CD14-positive monocyte (primary cell): ENCODE data around the gene KAZN. TPM values are rescaled to one million over a fixed set of nuclear protein-coding genes. Genes with fewer than 3 reads are reported as not detected.

Experiments
- DNase-seq, 3 donors: peaks; one replicate each; pipeline ENCODE4 v3.0.0-alpha.2; 2011 to 2022
- H2AFZ ChIP-seq: 2 replicates; pipeline ENCODE4 v1.6.0; 2012; ENCODE audit warnings: mild to moderate bottlenecking, low read depth, low read length, inconsistent platforms; ENCODE audit not compliant: insufficient read depth, poor library complexity, severe bottlenecking
- H3K27ac ChIP-seq, 2 donors: 1 replicate in 1 of 2; 2 replicates in 1 of 2; pipeline ENCODE4 v1.5.1; 2012 to 2013; ENCODE audit warnings: low read length in 2 of 2, control low read depth in 1 of 2, inconsistent platforms in 1 of 2, low read depth in 1 of 2, mild to moderate bottlenecking in 1 of 2
- H3K27me3 ChIP-seq, 2 donors: one replicate each; pipeline versions ENCODE4 v1.6.0 to v1.6.1; 2011 to 2013; ENCODE audit warnings: low read length in 2 of 2; ENCODE audit not compliant: control insufficient read depth in 2 of 2, insufficient read depth in 2 of 2
- H3K36me3 ChIP-seq, 2 donors: replicated peaks in 1 of 2; 1 replicate in 1 of 2; 2 replicates in 1 of 2; pipeline versions ENCODE4 v1.5.1 to v1.6.1; 2012 to 2013; ENCODE audit warnings: low read length in 2 of 2, control low read depth in 1 of 2, inconsistent platforms in 1 of 2, mild to moderate bottlenecking in 1 of 2; ENCODE audit not compliant: insufficient read depth in 2 of 2, control insufficient read depth in 1 of 2
- H3K4me1 ChIP-seq, 2 donors: 1 replicate in 1 of 2; 2 replicates in 1 of 2; pipeline versions ENCODE4 v1.5.1 to v1.6.1; 2012 to 2013; ENCODE audit warnings: low read length in 2 of 2, control low read depth in 1 of 2, inconsistent platforms in 1 of 2, mild to moderate bottlenecking in 1 of 2, moderate library complexity in 1 of 2; ENCODE audit not compliant: insufficient read depth in 2 of 2, control insufficient read depth in 1 of 2
- H3K4me2 ChIP-seq: replicated peaks from 2 replicates; pipeline ENCODE3; 2012; ENCODE audit warnings: low read length, moderate library complexity, mild to moderate bottlenecking; ENCODE audit not compliant: poor library complexity, severe bottlenecking; ENCODE audit errors: extremely low read depth
- H3K4me3 ChIP-seq, 3 experiments: fragments of 200-600 bp in 1 of 3; sonication (generic) in 1 of 3; replicated peaks in 1 of 3; 1 replicate in 2 of 3; 2 replicates in 1 of 3; pipeline ENCODE4 v1.5.1; 2011 to 2013; ENCODE audit warnings: low read length in 3 of 3, mild to moderate bottlenecking in 3 of 3, control low read depth in 2 of 3, low read depth in 2 of 3, inconsistent platforms in 1 of 3, moderate library complexity in 1 of 3
- H3K79me2 ChIP-seq: 2 replicates; pipeline ENCODE4 v1.6.0; 2012; ENCODE audit warnings: mild to moderate bottlenecking, control low read depth, inconsistent platforms, low read length, moderate library complexity; ENCODE audit not compliant: insufficient read depth
- H3K9ac ChIP-seq: 2 replicates; pipeline ENCODE4 v1.6.0; 2017; ENCODE audit warnings: low read length, mild to moderate bottlenecking; ENCODE audit not compliant: insufficient read depth, poor library complexity, severe bottlenecking
- H3K9me3 ChIP-seq, 2 donors: replicated peaks in 1 of 2; 1 replicate in 1 of 2; 2 replicates in 1 of 2; pipeline versions ENCODE4 v1.5.1 to v1.6.1; 2012 to 2013; ENCODE audit warnings: low read length in 2 of 2, control low read depth in 1 of 2; ENCODE audit not compliant: control insufficient read depth in 1 of 2, insufficient read depth in 1 of 2
- H4K20me1 ChIP-seq: 2 replicates; pipeline ENCODE4 v1.6.0; 2012; ENCODE audit warnings: mild to moderate bottlenecking, low read length, control low read depth, moderate library complexity; ENCODE audit not compliant: insufficient read depth
- H3K27ac Mint-ChIP-seq, 7 donors: one replicate each; pipeline ENCODE4 v1.8.0; 2020; ENCODE audit warnings: mild to moderate bottlenecking in 7 of 7, mixed read lengths in 7 of 7, moderate library complexity in 6 of 7, inconsistent platforms in 2 of 7
- H3K27me3 Mint-ChIP-seq, 3 donors: one replicate each; pipeline ENCODE4 v1.8.0; 2021 to 2022; ENCODE audit warnings: low read depth in 3 of 3, mild to moderate bottlenecking in 3 of 3, mixed read lengths in 3 of 3, moderate library complexity in 3 of 3, inconsistent platforms in 1 of 3
- H3K36me3 Mint-ChIP-seq, 2 donors: one replicate each; pipeline ENCODE4 v1.8.0; 2020; ENCODE audit warnings: mixed read lengths in 2 of 2, inconsistent platforms in 1 of 2, mild to moderate bottlenecking in 1 of 2
- H3K4me1 Mint-ChIP-seq: one replicate; pipeline ENCODE4 v1.8.0; 2020; ENCODE audit warnings: mild to moderate bottlenecking, mixed read lengths
- H3K4me3 Mint-ChIP-seq, 2 donors: one replicate each; pipeline ENCODE4 v1.8.0; 2020; ENCODE audit warnings: mild to moderate bottlenecking in 2 of 2, mixed read lengths in 2 of 2, moderate library complexity in 1 of 2
- H3K9me3 Mint-ChIP-seq, 7 donors: one replicate each; pipeline ENCODE4 v1.8.0; 2020 to 2022; ENCODE audit warnings: mixed read lengths in 7 of 7, mild to moderate bottlenecking in 6 of 7, moderate library complexity in 6 of 7, inconsistent platforms in 2 of 7
- CTCF ChIP-seq: fragments of 200-600 bp; IDR thresholded peaks from one replicate; pipeline ENCODE4 v1.8.0; 2022; ENCODE audit warnings: antibody characterized with exemption, mild to moderate bottlenecking
- WGBS: methylation state at CpG from one replicate; pipeline ENCODE4 v1.1.5; 2013; ENCODE audit warnings: missing lambda C conversion rate; ENCODE audit not compliant: insufficient coverage; 5-methylcytosine and 5-hydroxymethylcytosine counted together
- intact Hi-C, 2 donors: fragments of 100-400 bp; cut with micrococcal nuclease; formaldehyde crosslinking; loops; one replicate each; pipeline versions ENCODE4 v1.15.0 to v1.15.1; 2023
- polyA plus RNA-seq, 3 donors: library from polyadenylated mRNA; depleted of rRNA in 1 of 3; unstranded in 2 of 3; stranded (reverse) in 1 of 3; fragments of 300-500 nt in 2 of 3; fragments of >200 nt in 1 of 3; fragmentation: Illumina TruSeq in 2 of 3; gene quantifications; 1 replicate in 2 of 3; 2 replicates in 1 of 3; pipeline ENCODE4 v1.2.3, GENCODE V29; 2012 to 2021

The KAZN gene
- polyA plus RNA-seq, 3 donors: not detected

GRCh38 chr1:14655385-14655784 lies 56.9 kb downstream of the KAZN start:
- no peak for TF ChIP-seq CTCF
- no peak for DNase-seq
- H3K4me1 ChIP-seq: no peaks in the 10 kb centered on the region
- 86% methylated on average over 7 of the region's 7 CpGs for WGBS
- no peaks in the 10 kb centered on the region for H4K20me1 ChIP-seq
- no peaks in the 10 kb centered on the region for H3K36me3 ChIP-seq
- H3K9me3 Mint-ChIP-seq: peaks cover 0 to 4% (median 0%) of the 10 kb centered on the region in 7 donors
- H3K4me2 ChIP-seq: no peak overlapping the region
- H3K4me3 ChIP-seq: no peak overlapping the region
- H3K79me2 ChIP-seq: no peaks in the 10 kb centered on the region
- no peaks in the 10 kb centered on the region for H3K36me3 Mint-ChIP-seq
- H3K9ac ChIP-seq: no peak overlapping the region
- no peaks in the 10 kb centered on the region for H3K9me3 ChIP-seq
- H3K4me3 Mint-ChIP-seq: no peak overlapping the region
- no peak overlapping the region for H3K27ac ChIP-seq
- intact Hi-C loops: no loop called here
- H3K27me3 ChIP-seq: no peaks in the 10 kb centered on the region
- peaks cover under 1% of the 10 kb centered on the region for H3K4me1 Mint-ChIP-seq
- no peak overlapping the region for H2AFZ ChIP-seq
- H3K27ac Mint-ChIP-seq: no peak overlapping the region
- peaks cover 0 to 2% (median 2%) of the 10 kb centered on the region in 3 donors for H3K27me3 Mint-ChIP-seq

DNA sequence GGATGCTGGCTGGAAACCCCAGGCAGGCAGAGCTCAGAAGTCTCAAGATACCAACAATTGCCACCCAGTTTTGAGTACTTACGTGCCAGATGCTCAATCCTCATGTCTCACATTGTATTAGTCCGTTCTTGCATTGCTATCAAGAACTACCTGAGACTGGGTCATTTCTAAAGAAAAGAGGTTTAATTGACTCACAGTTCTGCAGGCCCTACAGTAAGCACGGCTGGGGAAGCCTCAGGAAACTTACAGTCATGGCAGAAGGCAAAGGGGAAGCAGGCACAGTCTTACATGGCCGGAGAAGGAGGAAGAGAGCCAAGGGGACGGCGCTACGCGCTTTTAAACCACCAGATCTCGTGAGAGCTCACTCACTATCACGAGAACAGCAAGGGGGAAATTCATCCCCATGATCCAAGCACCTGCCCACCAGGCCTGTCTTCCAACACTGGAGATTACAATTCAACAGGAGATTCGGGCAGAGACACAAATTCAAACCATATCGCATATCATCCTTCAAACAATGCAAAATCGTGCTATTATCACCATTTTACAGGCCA lies 58.0 kb downstream of the KAZN start:
- Histone ChIP-seq H2AFZ (no peak overlapping the region), H3K79me2 (no peaks in the 10 kb centered on the region), H4K20me1 (no peaks in the 10 kb centered on the region), H3K36me3 (no peaks in the 10 kb centered on the region), H3K27ac (no peak overlapping the region), H3K9ac (no peak overlapping the region), H3K4me1 (peaks cover 0 to 3% of the 10 kb centered on the region in 2 donors), H3K27me3 (no peaks in the 10 kb centered on the region), H3K9me3 (no peaks in the 10 kb centered on the region), H3K4me3 (no peak overlapping the region), H3K4me2 (no peak overlapping the region)
- H3K27ac Mint-ChIP-seq: no peak overlapping the region
- peaks cover 10% of the 10 kb centered on the region for H3K4me1 Mint-ChIP-seq
- H3K4me3 Mint-ChIP-seq: no peak overlapping the region
- H3K9me3 Mint-ChIP-seq: peaks cover 0 to 4% (median 0%) of the 10 kb centered on the region in 7 donors
- no peaks in the 10 kb centered on the region for H3K36me3 Mint-ChIP-seq
- TF ChIP-seq CTCF: no peak
- 60% methylated on average over 4 of the region's 13 CpGs for WGBS
- intact Hi-C loops: no loop called here
- H3K27me3 Mint-ChIP-seq: peaks cover 0 to 2% (median 2%) of the 10 kb centered on the region in 3 donors
- DNase-seq: no peak
